ENCODE measurements around the gene ATAD3C.
A peak's percentile ranks its signal among the peaks of the same experiment; 100 is the strongest.
"Not testable (repeated sequence)": the region's sequence is repeated elsewhere in the genome, so short reads cannot be mapped to it uniquely, and the experiment has no call there.

The ATAD3C gene

DNA sequence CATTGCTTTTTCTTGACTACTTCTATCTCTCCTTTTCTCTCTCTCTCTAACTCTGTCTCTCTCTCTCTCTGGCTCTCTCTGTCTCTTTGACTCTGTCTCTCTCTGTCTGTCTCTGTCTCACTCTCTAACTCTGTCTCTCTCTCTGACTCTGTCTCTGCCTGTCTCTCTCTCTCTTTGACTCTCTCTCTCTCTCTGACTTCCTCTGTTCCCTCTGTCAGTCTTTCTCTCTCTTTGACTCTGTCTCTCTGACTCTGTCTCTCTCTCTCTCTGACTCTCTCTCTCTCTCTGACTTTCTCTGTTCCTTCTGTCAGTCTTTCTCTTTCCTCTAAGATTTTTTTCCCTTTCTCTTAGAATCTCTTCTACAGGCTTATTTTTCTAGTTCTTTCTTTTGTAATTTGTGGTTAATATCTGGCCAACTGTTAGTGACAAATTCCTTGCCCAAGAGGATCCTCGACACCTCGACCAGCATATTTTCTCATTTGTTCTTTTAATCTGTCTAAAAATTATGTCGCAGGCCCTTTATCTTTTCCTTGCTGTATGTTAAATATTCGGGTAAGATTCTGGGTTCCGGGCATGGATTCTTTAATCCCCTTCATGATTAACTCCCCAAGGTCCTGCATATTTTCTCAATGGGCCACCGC, at the start of gene ATAD3C:
Gene ATAD3C, plus strand, starts transcription at position 591 of the 641 bp plus-strand sequence. CDS start 995 bp downstream, outside the sequence.
- no peak for DNase-seq

GRCh38 chr1:1399872-1400575, 49.5 kb upstream of the ATAD3C start:
- DNase-seq, result no peak

GRCh38 chr1:1400576-1401456, 48.7 kb upstream of the ATAD3C start:
- no peak for DNase-seq

GRCh38 chr1:1401457-1402010, 48.0 kb upstream of the ATAD3C start:
- DNase-seq, result no peak

- peak; percentile 13 for DNase-seq
These were observed 47.2 kb upstream of the ATAD3C start for GRCh38 chr1:1402072-1402900.

GRCh38 chr1:1402901-1403392, 46.5 kb upstream of the ATAD3C start:
- not testable (repeated sequence) for DNase-seq

GRCh38 chr1:1403653-1404052, 45.8 kb upstream of the ATAD3C start:
- DNase-seq, result no peak

GRCh38 chr1:1406101-1406820, 43.2 kb upstream of the ATAD3C start:
- DNase-seq, result no peak

DNA sequence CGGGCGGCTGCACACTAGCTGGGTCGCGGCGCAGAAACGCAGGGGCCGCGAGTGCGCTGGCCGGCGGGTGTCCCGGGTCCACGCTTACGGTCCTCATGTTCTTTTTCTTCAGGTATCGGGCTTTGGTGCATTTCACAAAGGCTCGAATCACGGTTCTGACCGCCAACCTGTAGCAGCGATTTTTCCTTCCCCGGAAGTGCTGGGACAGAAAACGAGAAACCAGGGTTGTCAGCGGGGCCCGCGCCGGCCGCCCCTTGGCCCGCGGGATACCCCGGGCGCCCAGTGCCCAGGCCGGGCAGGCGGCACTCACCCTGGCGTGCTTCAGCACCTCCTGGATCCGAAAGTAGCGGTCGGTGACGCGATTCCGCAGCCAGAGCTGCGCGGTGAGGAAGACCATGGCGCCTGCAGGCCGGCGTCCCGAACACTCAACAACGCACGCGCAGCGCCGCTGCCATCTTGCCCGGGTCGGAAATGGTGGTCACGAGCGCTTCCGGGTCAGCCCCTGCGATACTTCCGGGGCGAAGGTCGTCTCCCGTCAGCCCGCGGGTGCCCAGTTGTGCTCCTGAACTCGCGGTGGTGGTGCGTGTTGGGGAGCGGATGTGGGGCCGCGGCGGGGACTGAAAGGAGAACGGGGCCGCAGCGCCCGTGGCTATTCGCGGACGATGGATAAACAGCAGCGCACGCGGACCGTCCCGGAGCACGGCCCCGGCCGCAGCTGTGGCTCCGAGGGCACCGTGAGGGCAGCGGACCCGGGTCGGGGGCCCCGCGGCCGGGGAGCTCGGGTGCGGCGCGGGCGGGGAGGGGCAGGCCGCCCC, 42.5 kb upstream of the ATAD3C start, which contains the start of gene MRPL20:
Gene MRPL20, minus strand, starts transcription at position 473 of the 815 bp plus-strand sequence. Its CDS starts 76 bp downstream, at position 397.
- DNase-seq, result peak; percentile 78

DNA sequence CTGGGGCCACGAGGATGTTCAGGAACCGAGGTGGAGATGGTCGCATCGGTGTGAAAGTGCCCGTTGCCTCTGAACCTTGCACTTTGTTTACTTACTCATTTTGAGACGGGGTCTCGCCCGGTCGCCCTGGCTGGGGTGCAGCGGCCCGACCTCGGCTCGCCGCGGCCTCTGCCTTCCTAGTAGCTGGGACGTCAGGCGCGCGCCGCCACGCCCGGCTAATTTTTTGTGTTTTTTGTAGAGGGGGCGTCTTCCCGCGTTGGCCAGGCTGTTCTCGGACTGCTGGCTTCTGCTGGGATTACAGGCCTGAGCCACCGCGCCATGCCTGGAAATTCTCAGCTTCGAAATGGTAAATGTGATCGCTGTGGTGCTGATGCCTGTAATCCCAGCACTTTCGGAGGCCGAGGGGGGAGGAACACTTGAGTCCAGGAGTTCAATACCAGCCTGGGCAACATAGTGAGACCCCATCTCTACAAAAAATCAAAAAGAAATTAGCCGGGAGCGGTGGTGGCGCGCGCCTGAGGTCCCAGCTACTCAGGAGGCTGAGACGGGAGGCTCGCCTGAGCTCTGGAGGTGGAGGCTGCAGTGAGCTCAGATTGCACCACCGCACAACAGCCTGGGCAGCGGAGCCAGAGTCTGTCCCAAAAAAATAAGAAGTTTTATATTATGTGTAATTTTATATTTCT, 41.7 kb upstream of the ATAD3C start:
- no peak for DNase-seq

GRCh38 chr1:1410238-1410637, 39.3 kb upstream of the ATAD3C start:
- not testable (repeated sequence) for DNase-seq

DNA sequence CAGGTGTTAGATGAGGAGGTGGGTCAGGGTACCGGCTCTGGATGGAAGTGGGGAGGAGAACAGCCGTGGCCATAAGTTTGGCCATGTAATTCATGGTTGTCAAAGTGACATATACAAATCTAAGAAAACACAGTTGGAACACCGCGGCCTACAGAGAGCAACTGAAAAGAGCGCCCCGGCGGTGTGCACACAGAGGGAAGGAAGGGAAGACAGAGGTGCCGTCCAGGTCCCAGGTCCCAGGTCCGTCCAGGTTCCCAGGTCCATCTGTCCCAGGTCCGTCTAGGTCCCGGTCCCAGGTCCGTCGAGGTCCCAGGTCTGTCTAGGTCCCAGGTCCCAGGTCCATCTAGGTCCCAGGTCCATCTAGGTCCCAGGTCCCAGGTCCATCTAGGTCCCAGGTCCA, 37.9 kb upstream of the ATAD3C start:
- no peak for DNase-seq

DNA sequence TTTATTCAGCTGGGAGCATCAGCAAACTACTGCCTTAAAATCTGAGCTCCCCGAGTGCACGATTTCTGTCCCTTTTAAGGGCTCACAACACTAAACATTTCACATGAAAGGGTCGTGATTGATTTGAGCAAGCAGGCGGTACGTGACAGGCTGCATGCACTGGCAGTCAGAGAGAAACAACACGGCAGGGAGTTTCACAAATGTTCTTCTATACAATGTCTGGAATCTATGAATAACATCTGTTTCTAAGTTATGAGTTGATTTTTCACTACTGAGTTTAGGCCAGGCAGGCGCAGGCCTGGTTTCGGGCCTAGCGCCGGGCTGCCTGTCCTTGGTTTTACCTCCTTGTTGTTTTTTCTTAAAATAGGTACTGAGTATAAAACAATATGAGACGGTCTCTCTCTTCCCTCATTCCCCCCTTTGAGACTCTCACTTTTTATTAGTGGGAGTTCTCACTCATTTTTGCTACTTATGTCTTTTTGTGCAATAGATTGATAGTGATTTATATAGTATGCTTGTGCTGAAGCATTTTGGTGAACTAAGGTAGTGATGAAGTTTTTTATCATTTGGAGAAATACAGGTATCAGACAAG, 37.1 kb upstream of the ATAD3C start:
- DNase-seq, result not testable (repeated sequence)

DNA sequence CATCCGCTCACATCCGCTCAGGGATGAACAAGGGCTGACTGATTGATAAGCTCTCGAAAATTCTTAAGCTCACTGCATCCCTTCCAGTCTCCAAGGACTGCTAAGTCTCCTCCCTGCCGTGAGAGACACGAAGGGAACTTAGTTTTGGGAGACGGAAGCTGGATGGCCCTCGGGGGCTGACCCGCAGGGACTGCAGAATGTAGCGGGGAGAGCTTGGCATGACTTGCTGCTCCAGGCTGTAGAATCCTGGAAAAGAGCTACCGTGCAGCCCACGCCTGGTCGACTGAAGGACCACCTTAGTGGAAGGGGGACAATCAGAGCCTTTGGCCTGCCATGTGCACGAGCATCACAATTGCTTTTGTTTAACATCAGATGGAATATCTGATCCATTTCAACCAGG, 33.7 kb upstream of the ATAD3C start:
- DNase-seq, result no peak

GRCh38 chr1:1417396-1417795, 32.1 kb upstream of the ATAD3C start:
- DNase-seq, result not testable (repeated sequence)

- not testable (repeated sequence) for DNase-seq
These were observed 31.5 kb upstream of the ATAD3C start for GRCh38 chr1:1417825-1418463.

- DNase-seq, result no peak
These were observed 30.8 kb upstream of the ATAD3C start for GRCh38 chr1:1418464-1419362.

DNA sequence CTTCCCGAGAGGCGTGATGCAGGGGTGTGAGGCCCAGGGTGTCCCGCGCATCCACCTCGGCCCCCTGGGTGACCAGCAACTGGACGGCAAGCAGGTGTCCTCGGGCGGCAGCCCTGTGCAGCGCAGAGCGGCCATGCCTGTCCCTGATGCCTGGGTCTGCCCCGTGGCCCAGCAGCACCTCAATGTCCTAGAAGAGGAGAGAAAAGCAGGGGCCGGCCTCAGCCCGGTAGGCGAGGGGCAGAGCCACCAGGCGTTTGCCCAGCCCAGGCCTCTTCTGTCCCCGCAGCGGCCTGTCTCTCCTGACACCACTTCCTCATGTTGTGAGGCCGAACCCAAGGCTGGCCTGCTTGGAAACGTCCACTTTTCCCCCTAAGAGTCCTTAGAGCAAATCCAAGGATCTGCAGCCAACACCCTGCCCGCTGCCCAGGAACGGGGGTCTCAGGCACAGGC, 30.1 kb upstream of the ATAD3C start:
- DNase-seq, result no peak
